ENCODE results near the gene CFAP221.

Gene CFAP221

DNA sequence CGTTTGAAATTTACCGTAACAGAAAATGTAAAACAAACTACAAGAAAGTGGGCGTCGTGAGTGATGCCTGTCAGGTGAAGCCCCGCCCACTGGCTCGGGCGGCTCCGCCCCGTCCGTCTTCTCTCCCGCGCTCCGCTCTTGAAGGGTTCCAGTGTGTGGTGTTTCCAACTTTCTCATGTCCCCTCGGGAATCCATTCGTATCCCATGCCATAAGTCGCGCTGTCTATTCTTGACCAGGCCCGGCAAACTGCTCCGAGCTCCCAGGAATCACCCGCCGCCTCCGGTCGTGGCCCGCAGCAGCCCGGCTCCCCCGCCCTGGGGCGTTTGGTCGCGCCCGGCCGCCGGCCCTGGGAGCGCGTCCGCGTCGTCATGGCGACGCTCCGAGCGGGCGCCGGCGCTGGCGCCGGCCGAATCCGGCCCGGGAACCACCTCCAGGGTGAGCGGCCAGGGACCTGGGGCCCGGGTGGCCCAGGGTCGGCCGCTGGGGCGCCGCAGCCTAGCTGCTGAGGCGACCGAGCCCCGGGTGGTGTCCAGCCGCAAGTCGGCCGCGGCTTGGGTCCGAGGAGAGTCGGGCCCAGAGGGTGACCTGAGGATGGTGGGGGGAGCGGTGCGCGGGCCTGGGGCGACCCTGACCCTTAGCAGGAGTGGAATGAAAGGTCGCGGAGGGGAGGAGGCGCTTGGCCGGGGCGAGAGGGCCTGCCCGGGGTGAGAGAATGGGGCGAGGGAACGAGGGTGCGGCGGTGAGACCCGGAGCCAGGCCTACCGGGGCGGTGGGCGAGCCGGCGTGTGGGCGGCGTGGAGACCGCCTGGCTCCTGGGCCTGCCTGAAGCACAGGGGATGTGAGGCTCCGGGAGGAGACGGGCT lies at the start of gene CFAP221:
CFAP221 (plus strand) TSS at position 375 of the 864 bp plus-strand sequence. CDS start 1,683 bp downstream, outside the sequence.
- peak; percentile 93 for DNase-seq

DNA sequence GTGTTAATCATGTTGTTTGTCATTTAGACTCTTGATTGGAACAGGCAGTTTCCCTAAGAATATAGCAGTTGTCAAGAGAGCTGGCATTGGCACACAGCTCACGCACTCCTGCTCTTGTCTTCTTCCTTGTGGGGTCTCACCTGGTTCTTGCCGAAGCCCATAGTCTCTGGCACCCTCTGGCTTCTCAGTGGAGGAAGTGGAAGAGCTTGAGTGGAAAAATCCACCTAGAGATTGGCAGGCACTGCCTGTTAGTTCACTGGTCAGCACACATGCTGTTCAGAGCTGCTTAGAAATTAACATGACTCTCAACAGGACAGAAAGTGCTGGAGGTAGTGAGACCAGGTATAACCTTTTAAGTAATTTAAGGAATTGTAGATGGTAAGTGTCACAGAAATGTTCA lies 48.3 kb upstream of the CFAP221 start:
- DNase-seq, result no peak

DNA sequence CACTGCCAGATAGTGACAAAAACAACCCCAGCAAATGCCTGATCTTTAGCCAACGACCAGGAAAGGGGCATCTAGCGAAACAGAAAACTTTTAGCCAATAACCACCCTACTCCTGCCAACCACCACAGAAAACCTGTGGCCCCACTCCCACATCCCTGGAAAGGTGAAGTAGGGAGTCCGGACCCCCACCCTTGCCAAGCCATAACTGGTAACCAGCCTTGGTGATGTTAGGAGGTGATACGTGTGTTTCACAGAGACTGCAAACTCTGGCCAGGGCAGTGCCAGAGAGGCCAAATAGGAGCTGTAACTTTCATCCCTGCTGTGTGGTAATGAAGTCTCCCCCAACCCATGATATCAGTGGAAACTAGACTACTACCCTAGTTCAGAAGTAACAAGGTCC lies 47.6 kb upstream of the CFAP221 start:
- no peak for DNase-seq

DNA sequence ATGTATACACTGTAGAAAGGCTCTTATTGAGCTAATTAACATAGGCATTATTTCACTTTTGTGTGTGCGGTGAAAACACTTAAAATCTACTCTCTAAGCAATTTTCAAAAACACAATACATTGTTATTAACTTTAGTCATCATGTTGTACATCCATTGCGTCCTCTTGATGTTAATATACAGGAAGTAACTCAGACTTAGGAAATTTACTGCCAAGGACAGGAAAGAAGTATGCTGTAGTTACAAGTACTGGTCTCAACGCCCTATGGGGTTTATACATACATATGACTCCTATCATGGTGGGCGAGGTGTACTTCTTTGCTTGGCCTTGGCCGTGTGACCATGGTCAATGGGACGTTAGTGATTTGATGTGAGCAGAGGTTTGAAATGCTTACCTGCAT lies 35.5 kb upstream of the CFAP221 start:
- no peak for DNase-seq

DNA sequence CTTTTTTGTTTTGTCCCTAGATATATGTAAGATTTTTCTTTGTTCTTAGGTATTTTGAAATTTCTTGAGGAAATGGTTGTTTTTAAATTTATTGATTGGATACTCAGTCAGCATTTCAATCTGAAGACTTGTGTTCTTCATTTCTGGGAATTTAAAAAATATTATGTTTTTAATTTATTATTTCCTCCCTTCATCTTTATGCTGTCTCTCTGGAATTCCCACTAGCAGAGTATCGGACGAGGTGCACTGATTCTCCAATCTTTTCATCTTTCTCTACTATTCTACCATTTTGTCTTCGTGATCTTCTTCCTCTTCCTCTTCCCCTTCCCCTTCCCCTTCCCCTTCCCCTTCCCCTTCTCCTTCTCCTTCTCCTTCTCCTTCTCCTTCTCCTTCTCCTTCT lies 32.3 kb upstream of the CFAP221 start:
- no peak for DNase-seq

DNA sequence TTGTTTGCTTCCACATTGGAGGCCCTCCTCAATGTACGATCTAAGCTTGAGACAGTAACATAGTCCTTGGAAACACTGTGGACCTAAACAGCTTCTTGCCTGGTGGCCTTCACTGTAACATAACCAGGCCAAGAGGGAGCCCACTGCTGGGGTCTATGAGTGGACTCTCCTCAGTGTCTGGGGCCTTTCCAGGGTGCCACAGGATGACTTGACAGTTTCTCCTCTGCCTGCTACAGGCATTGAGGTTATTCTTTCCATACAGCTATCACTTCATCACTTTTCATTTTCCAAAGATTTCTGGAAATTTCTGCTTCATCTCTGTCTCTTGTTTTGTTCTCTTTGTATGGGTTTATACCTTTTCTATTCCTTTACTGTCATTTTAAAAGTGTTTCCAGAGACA lies 31.3 kb upstream of the CFAP221 start:
- no peak for DNase-seq

DNA sequence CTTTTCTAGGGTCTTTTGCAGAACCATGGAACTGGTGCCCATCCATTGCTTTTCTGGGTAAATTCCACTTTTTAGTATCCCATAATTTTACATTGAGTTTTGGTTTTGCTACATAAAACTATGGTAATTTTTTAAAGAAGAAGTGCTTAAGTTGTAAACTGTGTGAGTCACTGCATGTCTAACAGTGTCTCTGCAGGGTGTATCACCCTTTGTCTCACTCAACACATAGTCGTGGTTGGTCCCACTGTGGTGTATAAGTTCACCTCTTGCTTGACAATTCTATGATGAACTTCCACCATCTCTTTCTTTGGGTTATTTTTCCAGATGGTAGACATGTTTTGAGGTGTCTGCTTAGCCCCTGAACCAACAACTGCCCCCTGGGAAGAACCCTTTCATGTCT lies 30.4 kb upstream of the CFAP221 start:
- no peak for DNase-seq

DNA sequence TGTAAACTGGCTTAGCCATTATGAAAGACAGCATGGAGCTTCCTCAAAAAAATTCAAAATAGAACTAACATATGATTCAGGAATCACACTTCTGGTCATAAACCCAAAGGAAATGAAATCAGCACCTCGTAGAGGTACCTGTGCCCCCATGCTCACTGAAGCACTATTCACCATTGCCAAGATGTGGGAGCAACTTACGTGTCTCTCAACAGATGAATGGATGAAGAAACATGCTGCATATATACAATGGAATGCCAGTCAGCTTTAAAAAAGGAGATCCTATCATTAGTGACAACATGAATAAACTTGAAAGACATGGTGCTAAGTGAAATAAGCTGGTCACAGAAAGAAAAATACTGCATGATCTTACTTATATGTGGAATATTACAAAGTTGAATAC lies 28.1 kb upstream of the CFAP221 start:
- no peak for DNase-seq

DNA sequence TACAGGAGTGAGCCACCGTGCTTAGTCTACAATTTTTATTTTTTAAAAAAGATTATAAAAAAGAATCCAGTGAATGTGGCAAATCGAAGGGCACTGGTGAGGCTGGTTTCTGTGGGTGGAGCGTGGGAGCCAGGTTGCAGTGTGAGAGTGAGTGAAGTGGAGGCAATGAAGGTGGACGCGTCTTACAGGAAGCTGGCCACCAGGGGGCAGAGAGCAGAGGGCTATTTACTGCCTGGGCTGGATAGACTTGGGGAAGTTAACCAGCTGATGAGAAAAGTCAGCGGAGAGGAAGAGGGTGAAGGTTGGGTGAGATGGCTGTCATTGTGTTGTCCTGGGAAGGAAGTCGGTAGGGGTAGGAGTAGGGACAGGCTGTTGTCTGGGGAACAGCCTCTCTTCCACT lies 26.8 kb upstream of the CFAP221 start:
- peak; percentile 83 for DNase-seq

DNA sequence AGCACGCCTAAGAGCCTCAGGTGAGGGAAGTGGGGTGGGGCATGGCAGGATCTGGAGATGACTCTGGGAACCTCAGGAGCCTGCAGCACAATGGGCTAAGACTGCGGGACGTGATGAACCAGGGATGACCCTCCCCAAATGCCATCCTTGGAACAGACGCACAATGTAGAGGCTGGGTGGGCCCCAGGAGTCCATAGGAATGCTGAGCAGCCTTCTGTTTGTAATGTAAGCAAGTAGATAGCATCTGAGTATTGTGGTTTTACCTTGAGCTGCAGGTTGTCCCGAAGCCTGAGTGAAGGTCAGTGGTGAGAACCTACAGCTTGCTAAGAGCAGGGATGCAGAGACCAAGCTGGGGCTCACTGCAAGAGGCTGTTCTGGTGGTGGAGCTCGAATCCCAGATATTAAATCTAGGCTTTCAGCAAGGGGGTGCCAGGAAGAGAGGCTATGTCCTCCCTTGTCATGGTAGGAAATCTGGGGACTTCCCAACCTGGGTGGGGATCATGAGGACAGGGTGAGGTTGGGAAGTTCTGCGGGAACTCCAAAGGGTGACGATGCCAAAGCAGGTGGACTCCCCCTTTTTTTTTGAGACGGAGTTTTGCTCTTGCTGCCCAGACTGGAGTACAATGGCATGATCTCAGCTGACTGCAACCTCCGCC lies 25.7 kb upstream of the CFAP221 start:
- no peak for DNase-seq

DNA sequence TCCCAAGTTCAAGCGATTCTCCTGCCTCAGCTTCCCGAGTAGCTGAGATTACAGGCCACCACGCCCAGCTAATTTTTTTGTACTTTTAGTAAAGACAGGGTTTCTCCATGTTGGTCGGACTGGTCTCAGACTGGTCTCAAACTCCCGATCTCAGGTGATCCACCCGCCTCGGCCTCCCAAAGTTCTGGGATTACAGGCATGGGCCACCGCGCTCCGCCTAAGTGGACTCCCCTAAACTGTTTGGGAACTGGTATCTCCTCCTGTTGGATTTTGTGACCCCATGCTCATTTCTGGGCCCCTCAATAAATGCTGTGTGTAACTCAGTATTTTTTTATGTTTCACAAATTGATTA lies 25.2 kb upstream of the CFAP221 start:
- no peak for DNase-seq

DNA sequence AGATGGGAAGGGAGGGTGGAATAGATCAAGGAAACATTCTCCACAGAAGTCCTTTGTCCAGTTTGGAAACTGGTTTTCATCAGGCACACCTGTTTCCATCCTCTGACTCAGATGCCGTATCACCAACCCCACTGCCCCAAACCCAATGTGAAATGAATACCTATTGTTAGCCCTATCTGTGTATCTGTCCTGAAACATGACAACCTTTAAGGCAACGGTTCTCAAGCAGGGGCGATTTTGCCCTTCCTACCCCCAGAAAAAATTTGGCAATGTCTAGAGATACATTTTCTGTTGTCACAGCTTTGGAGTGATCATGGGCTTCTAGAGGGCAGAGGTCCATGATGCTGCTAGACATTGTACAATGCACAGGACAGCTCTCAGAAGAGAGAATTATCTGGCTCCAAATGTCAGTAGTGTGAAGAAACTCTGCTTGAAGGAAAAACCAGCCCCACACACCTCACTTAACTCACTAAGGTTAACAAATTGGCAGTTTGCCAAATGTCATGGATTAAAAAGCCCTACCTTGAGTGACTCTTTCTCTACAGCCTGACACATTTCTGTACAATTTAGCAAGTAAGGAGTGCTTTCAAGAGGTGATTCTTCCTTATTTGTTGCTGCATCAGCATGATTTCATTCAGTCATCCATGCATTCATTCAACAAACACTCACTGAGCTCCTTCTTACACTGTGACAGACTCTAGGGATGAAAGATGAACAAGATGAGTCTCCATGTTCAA lies 23.4 kb upstream of the CFAP221 start:
- peak; percentile 29 for DNase-seq

DNA sequence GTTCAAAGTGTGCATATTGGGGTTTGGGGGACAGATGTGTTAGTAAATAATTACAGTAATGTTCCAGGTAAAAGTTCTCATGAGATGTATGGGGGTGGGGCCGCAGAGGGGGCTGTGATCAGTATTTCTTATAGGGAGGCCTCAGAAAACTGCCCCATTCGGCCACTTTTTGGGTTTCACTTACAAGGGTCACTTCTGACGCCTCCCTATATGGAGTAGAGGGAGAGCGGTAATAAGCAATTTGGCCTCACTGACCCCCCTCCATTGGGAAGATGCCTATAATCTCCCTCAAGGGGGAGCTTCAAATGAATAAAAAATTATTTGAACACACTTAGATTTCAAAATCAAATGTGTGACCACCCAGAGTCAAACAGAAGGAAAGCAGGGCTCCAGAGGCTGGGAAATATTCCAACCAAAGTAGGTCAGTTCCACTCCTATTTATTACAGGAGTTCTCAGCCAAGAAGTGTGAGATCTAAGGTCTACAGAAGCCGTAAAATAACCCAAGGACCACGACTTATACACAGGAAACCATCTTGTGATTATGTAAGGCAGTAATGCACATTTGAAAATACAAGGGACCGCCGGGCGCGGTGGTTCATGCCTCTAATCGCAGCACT lies 22.7 kb upstream of the CFAP221 start:
- DNase-seq, result no peak

DNA sequence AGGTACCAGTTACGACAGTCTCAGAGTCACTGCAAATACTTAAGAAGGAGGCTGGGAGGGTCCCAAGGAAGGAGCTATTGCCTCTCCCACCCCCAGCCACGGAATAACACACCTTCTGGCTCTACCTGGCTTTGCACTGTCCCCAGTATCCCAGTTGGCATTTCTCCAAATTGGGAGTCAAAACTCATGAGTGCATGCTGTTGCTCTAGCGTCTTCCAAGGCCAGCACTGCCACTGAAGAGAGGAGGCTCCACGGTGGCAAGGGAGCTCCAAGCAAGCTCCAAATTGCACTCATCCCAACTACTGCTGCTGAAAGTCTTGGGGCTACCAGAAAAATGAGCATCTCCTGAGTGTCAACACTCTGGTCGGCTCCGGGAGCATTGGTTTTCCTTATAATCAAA lies 21.6 kb upstream of the CFAP221 start:
- peak; percentile 13 for DNase-seq

DNA sequence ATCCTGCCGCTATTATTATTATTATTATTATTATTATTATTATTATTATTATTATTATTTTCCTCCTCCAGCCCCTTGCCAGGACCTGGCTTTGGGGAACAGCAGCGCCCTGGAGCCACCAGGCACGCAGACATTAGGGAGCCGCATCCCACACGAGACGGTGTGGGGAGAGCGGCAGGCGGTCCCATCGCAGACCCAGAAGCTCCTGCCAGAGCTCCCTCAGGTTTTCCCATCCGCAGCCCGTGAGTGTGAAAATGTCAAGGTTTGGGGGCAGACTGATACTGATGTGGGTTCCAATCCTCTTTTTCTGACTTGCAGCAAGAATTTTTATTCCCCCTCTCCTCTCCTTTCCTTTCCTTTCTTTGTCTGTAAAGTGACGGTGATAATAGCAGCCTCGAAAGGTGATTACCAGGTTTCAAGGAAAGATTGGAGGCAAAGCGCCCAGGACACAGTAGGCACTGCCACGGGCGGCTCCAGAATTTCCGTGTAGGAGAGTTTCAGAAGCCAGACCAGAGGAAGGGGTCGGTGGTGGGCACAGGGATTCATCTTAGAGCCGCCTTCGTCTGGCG lies 20.8 kb upstream of the CFAP221 start:
- peak; percentile 31 for DNase-seq

DNA sequence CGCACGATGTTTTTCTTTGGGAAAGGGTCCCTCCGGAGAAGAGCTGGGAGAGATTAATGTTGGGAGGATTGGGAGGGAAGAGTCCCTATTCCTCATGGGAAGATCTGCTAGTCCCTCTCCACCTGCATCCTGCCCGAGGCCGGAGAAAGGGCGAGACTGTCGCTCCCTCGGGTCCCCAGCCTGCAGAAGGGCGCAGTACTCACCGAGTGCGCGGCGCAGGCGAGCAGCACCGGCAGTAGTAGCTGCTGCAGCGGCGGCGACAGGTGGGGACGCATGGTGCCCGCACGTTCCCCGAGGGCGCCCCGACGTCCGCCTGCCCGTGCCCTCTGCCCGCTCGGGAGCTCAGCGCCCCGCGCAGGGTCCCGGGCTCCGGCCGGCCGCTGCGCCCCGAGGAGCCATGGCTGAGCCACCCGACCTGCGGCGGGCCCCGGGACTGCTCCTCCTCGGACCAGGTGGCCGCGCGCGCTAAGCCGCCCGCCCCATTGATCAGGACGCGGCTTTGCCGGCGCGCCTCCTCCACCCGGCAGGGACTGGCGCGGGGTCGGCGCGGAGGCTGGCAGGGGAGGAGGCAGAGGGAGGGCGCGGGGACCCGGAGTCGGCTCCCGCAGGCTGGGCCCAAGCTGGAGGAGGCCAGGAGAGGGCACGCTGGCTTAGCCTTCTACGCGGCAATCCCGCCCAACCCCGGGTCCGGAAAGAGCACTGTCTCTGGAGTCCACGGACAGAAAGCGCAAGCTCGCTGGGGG lies 20.1 kb upstream of the CFAP221 start, which contains the start of gene SCTR:
SCTR (minus strand) TSS at position 532 of the 743 bp plus-strand sequence; CDS start at position 275, 257 bp downstream.
- DNase-seq, result peak; percentile 72

DNA sequence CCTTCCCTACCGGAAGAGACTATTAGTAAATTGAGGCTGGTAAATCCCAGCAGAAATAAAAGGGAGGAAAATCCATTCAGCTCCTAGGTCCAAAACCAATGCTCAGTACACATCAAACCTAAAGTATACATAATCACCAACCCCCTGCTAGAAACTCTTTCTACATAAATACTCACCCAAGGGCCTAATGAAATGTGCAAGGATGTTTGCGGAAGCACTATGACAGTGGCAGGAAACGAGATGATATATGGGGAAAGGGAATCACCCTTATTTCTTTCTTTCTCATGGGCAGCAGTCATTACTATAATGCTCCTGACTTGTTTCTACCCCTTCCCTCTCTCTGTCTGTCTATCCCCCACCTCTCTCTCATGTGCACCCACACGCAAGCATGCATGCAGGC lies 18.6 kb upstream of the CFAP221 start:
- DNase-seq, result no peak

DNA sequence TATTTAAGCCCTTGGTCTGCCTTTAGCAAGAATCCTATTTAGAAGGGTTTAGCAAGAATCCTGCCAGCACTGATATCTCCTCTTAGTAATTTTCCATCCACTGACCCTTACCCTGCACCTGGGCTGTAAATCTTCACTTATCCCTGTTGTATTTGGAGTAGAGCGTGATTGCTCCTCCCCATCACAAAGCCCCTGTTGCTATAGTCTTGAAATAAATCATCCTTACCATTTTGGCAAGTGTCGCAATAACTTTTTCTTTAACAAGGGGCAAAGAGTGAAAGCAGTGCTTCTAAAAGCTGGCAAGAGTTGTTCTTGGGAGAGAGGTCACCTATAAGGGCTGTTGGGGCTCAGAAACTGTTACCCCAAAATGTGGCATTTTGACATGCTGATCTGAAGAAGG lies 16.2 kb upstream of the CFAP221 start:
- DNase-seq, result no peak

DNA sequence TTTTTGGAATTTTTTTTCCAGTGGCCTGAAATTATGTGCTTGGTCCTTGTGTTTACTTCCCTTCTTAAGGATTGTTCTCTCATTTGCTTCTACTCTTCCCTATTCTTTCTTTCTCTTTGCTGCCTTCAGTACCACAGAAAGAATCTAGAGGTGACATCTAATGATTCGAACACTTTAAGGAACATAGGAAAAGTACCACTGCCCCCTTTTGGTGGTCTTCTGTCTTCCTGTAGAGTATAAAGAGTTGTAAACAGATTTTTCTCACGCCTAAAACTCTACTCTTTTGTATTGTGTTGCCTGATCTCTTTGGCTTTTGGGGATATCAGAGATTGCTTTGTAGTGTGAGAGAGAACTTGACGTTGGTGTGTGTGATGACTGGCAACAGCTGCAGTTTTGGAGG lies 13.0 kb upstream of the CFAP221 start:
- DNase-seq, result peak; percentile 34

DNA sequence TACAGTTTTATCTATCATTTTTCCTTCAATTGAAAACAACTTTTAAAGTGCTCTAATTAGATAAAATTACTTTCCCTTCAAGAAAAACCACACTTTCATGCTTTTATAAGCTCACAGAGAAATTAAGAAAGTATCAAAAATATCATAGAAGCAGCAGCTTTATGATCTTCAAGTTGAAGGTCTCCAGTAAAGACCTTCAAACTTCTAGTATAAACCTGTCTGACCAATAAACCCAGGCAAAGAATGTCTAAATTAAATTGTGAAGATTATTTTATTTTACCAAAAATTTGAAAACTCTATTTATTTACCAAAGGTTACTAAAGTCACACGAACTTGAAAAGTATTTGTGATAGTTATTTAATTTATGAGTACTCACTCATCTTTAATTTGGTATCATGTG lies 10.7 kb upstream of the CFAP221 start:
- no peak for DNase-seq

DNA sequence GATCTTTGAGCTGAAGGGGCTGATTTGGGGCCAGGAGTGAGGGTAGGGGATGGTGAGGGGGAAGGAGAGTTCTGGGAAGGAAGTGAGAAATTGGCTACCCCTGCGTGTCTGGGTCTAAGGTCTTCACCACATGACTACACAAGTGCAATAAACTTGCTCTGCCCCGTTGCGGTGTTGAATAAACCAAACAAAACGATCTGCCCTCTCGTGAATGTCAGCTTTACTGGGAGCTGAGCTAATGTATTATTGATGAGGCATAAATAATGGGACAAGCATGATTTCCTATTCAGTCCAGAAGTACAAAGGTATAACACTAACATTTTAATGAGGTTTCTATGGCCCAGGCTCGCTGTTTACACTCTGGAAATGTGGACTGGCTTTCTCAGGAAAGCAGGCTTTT lies 8.0 kb upstream of the CFAP221 start:
- no peak for DNase-seq

DNA sequence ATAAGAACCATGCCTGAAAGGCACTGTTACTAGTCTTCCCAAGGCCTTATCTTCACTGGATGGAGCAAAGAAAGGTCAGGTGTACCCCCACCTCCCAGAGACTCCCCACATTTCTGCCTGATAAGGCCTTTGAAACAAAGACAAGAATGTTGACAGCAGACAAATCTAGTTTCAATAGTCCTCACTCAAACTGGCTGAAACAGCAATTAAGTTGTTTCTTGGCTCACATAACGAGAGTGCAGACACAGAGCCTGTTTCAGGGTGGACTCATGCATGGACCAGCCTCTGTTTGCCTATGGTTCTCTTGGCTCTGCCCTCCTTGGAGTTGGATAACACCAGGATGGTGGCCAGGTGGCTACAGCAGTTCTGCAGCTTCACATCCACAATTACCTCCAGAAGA lies 7.5 kb upstream of the CFAP221 start:
- no peak for DNase-seq
